Fibroblast of lung (primary cell): ENCODE data around the gene SLC39A9. TPM values are rescaled to one million over a fixed set of nuclear protein-coding genes. Genes with fewer than 3 reads are reported as not detected.

Source experiments
- DNase-seq, 2 donors: peaks; one replicate each; pipeline versions ENCODE4 v3.0.0 to v3.0.0-alpha.2; 2010; ENCODE audit warnings: low read depth in 2 of 2
- H2AFZ ChIP-seq: 2 replicates; pipeline ENCODE4 v1.5.1; 2012; ENCODE audit warnings: low read length, control low read depth, inconsistent platforms
- H3K27ac ChIP-seq: 2 replicates; pipeline ENCODE4 v1.5.1; 2011; ENCODE audit warnings: low read length, control low read depth; ENCODE audit not compliant: insufficient read depth
- H3K27me3 ChIP-seq: 2 replicates; pipeline ENCODE4 v1.5.1; 2011; ENCODE audit warnings: mild to moderate bottlenecking, low read length; ENCODE audit not compliant: control insufficient read depth, insufficient read depth
- H3K36me3 ChIP-seq: 2 replicates; pipeline ENCODE4 v1.5.1; 2011; ENCODE audit warnings: low read length; ENCODE audit not compliant: control insufficient read depth, insufficient read depth
- H3K4me1 ChIP-seq: 2 replicates; pipeline ENCODE4 v1.5.1; 2011; ENCODE audit warnings: low read length; ENCODE audit not compliant: control insufficient read depth, insufficient read depth; ENCODE audit errors: extremely low read depth
- H3K4me2 ChIP-seq: 2 replicates; pipeline ENCODE4 v1.5.1; 2011; ENCODE audit warnings: low read length, control low read depth; ENCODE audit not compliant: insufficient read depth; ENCODE audit errors: extremely low read depth
- H3K4me3 ChIP-seq, 4 experiments: fragments of 200-600 bp in 1 of 4; sonication (generic) in 1 of 4; replicated peaks in 1 of 4; 2 replicates each; pipeline ENCODE4 v1.5.1; 2011 to 2016; ENCODE audit warnings: low read length in 4 of 4, low read depth in 3 of 4, mild to moderate bottlenecking in 3 of 4, control low read depth in 2 of 4, inconsistent platforms in 1 of 4, mixed read lengths in 1 of 4; ENCODE audit not compliant: insufficient read depth in 1 of 4; ENCODE audit errors: control extremely low read depth in 1 of 4
- H3K79me2 ChIP-seq: 2 replicates; pipeline ENCODE4 v1.5.1; 2012; ENCODE audit warnings: mild to moderate bottlenecking, low read length, inconsistent platforms; ENCODE audit not compliant: control insufficient read depth, insufficient read depth
- H3K9ac ChIP-seq: 2 replicates; pipeline ENCODE4 v1.5.1; 2011; ENCODE audit warnings: mild to moderate bottlenecking, low read length, control low read depth; ENCODE audit not compliant: insufficient read depth
- H3K9me3 ChIP-seq: 2 replicates; pipeline ENCODE4 v1.5.1; 2012; ENCODE audit warnings: low read depth, low read length; ENCODE audit not compliant: control insufficient read depth, insufficient read depth
- H4K20me1 ChIP-seq: 2 replicates; pipeline ENCODE4 v1.5.1; 2011; ENCODE audit warnings: low read length; ENCODE audit not compliant: control insufficient read depth, insufficient read depth; ENCODE audit errors: extremely low read depth
- EZH2 ChIP-seq: IDR thresholded peaks from 2 replicates; pipeline ENCODE4 v1.5.1; 2012; ENCODE audit warnings: low read length, control low read depth, mild to moderate bottlenecking; ENCODE audit errors: missing control alignments
- polyA plus RNA-seq, 2 donors: library from polyadenylated mRNA; depleted of rRNA in 1 of 2; stranded (reverse) in 1 of 2; unstranded in 1 of 2; fragments of >200 nt; gene quantifications; 2 replicates each; pipeline ENCODE4 v1.2.1, GENCODE V29; 2011 to 2012; ENCODE audit warnings: missing spikeins in 1 of 2
- total RNA-seq: library from RNA; depleted of rRNA; stranded (reverse); fragments of >200 nt; gene quantifications from 2 replicates; pipeline ENCODE4 v1.2.1, GENCODE V29; 2014
- TF ChIP-seq, protein P1 (sequence below), 2 donors: IDR thresholded peaks in 1 of 2; conservative IDR thresholded peaks in 1 of 2; 1 replicate in 1 of 2; 2 replicates in 1 of 2; pipeline ENCODE4 v1.5.1; 2011 to 2012; ENCODE audit warnings: low read length in 2 of 2, control low read depth in 1 of 2, inconsistent platforms in 1 of 2, low read depth in 1 of 2, mild to moderate bottlenecking in 1 of 2

The SLC39A9 gene
- total and polyA plus RNA-seq, 2 donors (not counting 1 experiment from before 2014, with no cell fraction given): 81.9 to 104 TPM

DNA sequence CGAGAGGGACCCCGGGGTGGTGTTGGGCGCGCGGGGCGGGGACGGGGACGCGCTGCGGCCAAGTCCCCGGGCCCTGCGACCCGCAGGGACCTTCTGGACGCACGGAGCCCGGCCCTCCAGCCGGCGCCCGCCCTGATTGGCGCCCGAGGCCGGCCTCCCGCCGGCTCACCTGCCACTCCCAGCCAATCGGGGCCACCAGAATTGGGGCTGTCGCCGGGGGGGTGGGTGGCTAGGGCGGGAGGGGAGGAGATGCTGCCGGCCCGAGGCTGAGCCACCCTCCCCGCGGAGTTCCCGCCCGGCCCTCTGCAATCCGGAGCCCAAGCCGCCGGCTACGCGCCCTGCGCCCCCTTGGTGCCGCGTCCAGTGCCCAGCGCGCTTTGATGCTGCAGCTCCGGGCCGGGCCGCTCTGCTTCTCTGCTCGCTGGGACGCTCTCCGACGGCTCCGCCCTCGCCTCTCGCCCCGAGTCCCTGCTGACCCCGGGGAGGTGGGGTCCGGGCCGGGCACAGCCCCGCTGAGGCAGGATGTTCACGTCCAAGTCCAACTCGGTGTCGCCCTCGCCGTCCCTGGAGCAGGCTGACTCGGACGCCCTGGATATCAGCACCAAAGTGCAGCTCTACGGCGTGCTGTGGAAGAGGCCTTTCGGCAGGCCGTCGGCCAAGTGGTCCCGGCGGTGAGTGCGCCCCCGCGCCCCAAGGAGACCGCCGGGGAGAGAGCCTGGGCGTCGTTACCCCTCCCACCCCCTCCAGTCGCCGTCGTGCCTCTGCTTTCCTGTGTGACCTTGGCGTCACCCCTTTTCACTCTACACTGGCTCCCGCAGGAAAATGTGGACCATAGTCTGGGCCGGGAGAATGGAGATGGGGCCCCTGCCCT lies 86.2 kb downstream of the SLC39A9 start, which contains the start of gene PLEKHD1:
Gene PLEKHD1 (plus strand): TSS at position 285 of the 871 bp plus-strand sequence. CDS start 238 bp downstream, at position 523.
- DNase-seq: no peak
- no peaks in the 10 kb centered on the region for H3K4me1 ChIP-seq
- no peak within 1 kb of the TSS for H2AFZ ChIP-seq
- no peak within 1 kb of the TSS for H3K4me2 ChIP-seq
- TF ChIP-seq EZH2: peak; percentile 85
- TF ChIP-seq, protein P1, sequence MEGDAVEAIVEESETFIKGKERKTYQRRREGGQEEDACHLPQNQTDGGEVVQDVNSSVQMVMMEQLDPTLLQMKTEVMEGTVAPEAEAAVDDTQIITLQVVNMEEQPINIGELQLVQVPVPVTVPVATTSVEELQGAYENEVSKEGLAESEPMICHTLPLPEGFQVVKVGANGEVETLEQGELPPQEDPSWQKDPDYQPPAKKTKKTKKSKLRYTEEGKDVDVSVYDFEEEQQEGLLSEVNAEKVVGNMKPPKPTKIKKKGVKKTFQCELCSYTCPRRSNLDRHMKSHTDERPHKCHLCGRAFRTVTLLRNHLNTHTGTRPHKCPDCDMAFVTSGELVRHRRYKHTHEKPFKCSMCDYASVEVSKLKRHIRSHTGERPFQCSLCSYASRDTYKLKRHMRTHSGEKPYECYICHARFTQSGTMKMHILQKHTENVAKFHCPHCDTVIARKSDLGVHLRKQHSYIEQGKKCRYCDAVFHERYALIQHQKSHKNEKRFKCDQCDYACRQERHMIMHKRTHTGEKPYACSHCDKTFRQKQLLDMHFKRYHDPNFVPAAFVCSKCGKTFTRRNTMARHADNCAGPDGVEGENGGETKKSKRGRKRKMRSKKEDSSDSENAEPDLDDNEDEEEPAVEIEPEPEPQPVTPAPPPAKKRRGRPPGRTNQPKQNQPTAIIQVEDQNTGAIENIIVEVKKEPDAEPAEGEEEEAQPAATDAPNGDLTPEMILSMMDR (conservative IDR thresholded peaks at IDR 0.05 in 1 of 2, IDR thresholded peaks at IDR 0.05 in 1 of 2; ENCODE audit: low read depth in 1 of 2, low read length in 2 of 2): no peak
- H3K9ac ChIP-seq: no peak within 1 kb of the TSS
- H3K4me3 ChIP-seq: peak within 1 kb of the TSS in 1 of 4 experiments; percentile 42
- H3K9me3 ChIP-seq: no peaks in the 10 kb centered on the region
- H3K79me2 ChIP-seq: no peaks in the 10 kb centered on the region
- no peaks in the 10 kb centered on the region for H3K36me3 ChIP-seq
- H3K27ac ChIP-seq: no peak within 1 kb of the TSS
- no peaks in the 10 kb centered on the region for H4K20me1 ChIP-seq
- H3K27me3 ChIP-seq: peaks cover 67% of the 10 kb centered on the region

DNA sequence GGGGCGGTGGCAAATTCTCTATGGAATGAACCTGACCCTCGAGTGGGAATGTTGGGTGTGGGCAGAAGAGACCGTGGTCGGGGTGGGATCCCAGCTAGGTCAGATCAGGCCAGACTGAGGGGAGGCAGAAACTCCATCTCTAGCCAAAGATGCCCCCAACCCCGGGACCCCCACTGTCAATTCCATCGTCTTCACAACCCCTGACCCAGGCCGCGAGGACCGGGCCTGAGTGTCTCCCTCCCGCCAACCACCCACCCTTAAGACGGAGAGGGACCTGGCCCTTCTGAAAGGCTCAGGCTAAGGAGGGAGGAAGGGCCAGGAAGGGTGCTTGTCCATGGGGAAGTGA lies 86.8 kb downstream of the SLC39A9 start:
- H3K9me3 ChIP-seq: no peaks in the 10 kb centered on the region
- H3K27me3 ChIP-seq: peaks cover 63% of the 10 kb centered on the region
- H3K27ac ChIP-seq: no peak overlapping the region
- H3K4me2 ChIP-seq: no peak overlapping the region
- no peaks in the 10 kb centered on the region for H4K20me1 ChIP-seq
- no peaks in the 10 kb centered on the region for H3K4me1 ChIP-seq
- DNase-seq: no peak
- no peaks in the 10 kb centered on the region for H3K36me3 ChIP-seq
- no peak overlapping the region for H2AFZ ChIP-seq
- no peaks in the 10 kb centered on the region for H3K79me2 ChIP-seq
- H3K9ac ChIP-seq: no peak overlapping the region
- no peak for TF ChIP-seq EZH2
- TF ChIP-seq, protein P1 (conservative IDR thresholded peaks at IDR 0.05 in 1 of 2, IDR thresholded peaks at IDR 0.05 in 1 of 2; ENCODE audit: low read depth in 1 of 2, low read length in 2 of 2): no peak
- H3K4me3 ChIP-seq: no peak overlapping the region

- Histone ChIP-seq H3K4me2 (no peak overlapping the region), H3K79me2 (no peaks in the 10 kb centered on the region), H3K9ac (no peak overlapping the region), H3K4me3 (no peak overlapping the region), H3K4me1 (no peaks in the 10 kb centered on the region), H3K9me3 (no peaks in the 10 kb centered on the region), H4K20me1 (no peaks in the 10 kb centered on the region), H3K27ac (no peak overlapping the region), H3K36me3 (no peaks in the 10 kb centered on the region), H2AFZ (no peak overlapping the region), H3K27me3 (peaks cover 62% of the 10 kb centered on the region)
- DNase-seq: no peak
- TF ChIP-seq, protein P1 (conservative IDR thresholded peaks at IDR 0.05 in 1 of 2, IDR thresholded peaks at IDR 0.05 in 1 of 2; ENCODE audit: low read depth in 1 of 2, low read length in 2 of 2): no peak
- TF ChIP-seq EZH2: no peak
These were observed 87.2 kb downstream of the SLC39A9 start for GRCh38 chr14:69485701-69486100.
